ENCODE data around the gene AFTPH. TPM values are rescaled to one million over a fixed set of nuclear protein-coding genes. Genes with fewer than 3 reads are reported as not detected.
A peak's percentile ranks its signal among the peaks of the same experiment; 100 is the strongest.

Gene AFTPH, protein sequence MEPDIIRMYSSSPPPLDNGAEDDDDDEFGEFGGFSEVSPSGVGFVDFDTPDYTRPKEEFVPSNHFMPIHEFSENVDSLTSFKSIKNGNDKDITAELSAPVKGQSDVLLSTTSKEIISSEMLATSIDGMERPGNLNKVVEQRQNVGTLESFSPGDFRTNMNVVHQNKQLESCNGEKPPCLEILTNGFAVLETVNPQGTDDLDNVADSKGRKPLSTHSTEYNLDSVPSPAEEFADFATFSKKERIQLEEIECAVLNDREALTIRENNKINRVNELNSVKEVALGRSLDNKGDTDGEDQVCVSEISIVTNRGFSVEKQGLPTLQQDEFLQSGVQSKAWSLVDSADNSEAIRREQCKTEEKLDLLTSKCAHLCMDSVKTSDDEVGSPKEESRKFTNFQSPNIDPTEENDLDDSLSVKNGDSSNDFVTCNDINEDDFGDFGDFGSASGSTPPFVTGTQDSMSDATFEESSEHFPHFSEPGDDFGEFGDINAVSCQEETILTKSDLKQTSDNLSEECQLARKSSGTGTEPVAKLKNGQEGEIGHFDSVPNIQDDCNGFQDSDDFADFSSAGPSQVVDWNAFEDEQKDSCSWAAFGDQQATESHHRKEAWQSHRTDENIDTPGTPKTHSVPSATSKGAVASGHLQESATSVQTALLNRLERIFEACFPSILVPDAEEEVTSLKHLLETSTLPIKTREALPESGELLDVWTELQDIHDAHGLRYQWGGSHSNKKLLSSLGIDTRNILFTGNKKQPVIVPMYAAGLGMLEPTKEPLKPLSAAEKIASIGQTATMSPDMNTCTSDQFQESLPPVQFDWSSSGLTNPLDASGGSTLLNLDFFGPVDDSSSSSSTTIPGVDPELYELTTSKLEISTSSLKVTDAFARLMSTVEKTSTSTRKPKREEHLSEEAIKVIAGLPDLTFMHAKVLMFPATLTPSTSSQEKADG
- 28.3 TPM for total RNA-seq

DNA sequence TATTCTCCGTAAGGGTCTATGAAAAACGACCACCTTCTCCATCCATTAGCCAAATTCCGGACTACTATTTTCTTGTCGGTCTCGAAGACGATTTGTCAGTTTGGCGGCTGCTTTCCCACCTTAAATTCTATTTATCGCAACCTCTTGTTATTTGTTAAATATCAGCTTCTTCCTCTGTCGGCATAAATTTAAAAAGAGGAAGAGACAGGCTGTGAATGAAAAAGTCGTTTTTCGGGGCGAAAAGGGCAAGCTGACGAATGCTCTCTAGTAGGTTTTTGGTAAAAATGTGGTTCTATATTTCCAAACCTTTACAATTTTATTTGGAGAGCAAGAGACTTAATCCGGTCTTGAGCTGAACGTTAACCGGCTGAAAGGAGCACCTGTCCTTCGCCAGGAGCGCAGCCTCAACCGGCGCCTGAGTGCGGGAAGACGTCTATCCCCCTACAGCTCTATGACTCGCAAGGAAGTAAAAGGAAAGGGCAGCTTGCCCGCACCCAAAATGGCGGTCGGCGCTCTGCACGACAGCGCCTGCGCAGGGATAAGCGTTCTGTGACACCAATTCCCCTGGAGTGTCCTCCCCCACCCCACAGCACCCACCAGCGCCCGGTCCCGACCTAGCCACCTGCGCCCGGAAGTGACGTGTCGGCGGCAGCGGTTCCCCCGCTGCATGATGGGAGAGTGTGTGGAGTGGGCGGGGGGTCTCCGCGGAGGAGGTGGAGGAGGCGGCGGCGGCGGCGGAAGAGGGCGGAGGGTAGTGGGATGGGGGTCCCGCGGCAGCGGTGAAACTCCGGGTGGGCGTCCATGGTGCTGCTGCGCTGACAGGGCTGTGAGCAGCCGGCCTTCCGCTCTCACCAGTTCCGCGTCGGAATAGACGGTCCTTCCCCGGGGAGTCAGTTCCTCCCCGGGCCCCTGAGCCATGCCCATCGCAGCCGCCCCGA is at the start of gene AFTPH:
Gene AFTPH, plus strand, starts transcription at position 663 of the 938 bp plus-strand sequence. CDS start 27,147 bp downstream, outside the sequence.
- peak; percentile 99 for ATAC-seq

DNA sequence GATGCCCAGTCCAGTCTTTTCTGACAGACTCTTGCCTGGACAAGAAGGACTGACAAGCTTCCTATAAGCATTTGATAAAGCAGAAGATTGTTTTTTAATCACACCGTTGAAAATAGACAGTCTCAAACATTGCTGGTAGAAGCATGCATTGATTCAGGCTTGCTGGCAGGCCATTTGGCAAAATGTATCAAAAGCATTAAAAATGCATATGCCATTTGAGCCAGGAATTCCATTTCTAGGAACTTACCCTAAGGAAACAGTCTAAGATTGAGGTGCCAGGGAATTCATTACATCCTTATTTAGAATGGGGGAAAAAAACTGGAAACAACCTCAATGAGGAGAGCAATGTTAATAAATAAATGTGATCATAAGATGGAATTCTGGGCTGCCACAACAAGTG is 49.5 kb upstream of the AFTPH start:
- ATAC-seq: no peak

DNA sequence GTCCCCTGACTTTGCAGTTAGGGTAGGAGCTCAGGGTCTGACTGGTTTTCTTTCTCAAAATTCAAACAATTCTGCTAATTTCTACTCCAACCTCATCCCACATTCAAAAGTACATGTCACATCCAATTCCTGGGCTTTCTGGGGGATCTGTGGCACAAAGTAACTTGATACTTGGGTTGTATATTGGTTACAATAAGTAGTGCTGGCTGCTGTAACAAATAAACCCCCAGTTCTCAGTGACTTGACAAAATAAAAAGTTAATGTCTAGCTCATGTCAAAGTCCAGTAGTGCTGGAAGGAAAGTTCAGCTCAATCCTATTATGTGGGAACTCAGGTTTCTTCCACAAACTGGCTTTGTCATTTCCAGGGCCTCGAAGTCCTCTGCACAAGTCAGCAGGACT is 47.1 kb upstream of the AFTPH start:
- ATAC-seq: no peak

DNA sequence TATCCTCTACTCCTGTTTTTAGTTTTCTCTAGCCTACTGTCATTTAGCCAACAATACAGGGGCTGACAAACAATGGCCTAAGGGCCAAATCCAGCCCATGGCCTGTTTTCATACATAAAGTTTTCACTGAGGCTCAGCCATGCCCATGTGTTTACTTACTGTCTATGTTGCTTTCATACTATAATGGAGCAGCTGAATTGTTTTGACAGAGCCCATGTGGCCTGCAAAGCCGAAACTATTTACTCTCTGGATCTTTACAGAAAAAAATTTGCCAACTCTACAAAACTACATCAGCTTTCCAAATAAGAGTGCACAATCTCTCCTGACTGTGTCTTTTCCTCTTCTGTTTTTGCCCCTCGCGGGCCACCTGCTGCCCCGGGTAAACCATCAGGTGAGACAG is 46.1 kb upstream of the AFTPH start:
- no peak for ATAC-seq

DNA sequence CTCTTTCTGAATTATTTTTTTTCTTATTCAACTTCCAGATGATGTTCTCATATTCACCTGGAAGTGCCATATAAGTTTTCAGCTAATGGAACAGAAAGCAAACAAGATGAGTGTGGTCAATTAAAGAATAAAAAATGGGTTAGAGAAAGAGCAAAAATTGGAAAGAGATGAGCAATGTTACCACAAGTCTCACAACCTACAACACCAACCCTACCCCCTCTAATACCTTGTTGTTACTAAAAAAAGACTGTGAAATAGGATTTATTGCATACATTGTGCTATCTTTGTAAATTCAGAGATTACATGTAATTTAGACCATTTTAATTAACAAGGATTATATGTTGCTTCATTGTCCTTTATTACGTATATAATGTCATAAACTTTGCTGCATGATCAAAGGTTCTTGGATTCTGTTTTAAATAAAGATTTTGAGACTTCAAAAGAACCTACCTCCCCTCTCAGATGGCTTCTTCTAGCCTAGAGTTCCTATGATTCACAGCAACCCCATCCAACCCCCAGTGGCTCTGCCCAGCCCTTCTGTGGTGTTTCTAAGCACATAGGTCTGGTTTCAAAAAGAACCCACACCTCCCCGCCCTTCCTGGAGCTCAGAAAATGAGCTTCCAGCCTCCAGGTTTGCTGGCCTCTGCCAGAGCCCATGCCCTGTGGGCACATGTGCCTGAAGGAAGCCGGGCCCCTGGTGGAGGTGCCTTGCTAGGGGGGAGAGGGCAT is 45.5 kb upstream of the AFTPH start:
- ATAC-seq: peak; percentile 57

DNA sequence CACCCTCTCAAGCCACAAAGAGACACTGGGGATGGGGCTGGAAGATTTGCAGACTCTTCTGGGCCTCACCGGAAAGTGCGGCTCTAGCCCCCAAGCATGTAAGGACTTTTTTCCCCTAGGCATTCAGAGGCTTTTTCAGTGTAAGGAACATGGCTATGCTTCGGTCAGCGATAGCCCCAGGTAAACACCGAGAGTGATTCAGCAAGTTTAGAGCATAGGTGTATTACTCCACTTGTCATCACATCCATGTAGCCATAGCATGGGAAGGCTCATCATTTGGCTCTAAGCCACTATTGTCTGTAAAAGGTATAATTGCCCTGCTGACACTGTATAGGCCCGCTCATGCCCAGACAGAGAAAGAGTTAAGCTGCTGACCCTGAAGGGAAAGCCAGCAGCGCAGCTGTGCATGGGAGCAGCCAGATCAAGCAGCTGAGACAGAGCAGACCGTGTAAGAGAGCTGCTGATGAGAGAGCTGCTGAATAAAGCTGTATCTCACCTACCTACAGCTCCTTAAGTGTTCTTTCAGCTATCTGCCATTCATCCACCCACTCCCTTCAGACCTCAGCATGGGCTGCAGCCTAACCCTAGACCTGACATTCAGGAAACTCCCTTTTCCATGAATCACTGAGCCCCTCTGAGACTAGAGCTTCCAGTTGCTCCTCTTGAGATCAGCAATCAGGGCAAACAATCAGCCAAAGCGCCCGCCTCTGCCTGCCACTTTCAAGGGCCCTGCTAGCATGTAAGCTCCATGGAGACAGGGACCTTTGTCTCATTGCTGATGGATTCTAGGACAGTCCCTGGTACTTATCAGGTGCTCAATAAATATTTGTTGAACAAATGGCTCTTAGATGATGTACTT is 44.6 kb upstream of the AFTPH start:
- peak; percentile 71 for ATAC-seq

DNA sequence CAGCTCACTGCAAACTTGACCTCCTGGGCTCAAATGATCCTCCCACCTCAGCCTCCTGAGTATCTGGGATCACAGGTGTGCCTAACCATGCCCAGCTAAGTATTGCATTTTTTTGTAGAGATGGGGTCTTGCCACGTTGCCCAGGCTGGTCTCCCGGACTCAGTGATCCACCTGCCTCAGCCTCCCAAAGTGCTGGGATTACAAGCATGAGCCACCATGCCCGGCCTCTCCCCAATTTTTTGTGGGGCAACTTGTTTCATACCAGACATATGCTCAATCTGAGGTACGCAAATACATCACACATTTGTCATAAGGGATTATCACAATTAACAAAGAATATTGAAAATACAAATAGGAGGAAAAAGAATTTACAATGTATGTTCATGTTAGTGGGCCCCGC is 42.5 kb upstream of the AFTPH start:
- no peak for ATAC-seq

DNA sequence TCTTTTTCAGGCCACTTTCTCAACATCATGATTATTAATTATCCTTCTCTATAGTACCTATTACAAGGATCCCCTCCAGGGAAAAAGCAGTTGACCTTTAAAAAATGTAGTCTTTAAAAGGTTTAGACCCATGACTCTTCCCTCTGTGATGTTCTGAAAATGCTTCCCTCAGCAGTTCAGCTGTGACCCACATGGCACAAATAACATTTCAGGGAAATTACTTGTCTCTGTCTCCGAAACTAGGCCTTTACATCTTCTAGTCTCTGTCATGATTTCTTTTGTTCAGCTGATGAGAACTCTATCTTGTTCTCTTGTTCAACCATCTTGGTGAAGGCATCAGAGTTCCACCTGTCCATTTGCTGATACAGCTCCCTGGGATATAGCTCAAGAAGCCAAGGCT is 41.9 kb upstream of the AFTPH start:
- ATAC-seq: no peak

DNA sequence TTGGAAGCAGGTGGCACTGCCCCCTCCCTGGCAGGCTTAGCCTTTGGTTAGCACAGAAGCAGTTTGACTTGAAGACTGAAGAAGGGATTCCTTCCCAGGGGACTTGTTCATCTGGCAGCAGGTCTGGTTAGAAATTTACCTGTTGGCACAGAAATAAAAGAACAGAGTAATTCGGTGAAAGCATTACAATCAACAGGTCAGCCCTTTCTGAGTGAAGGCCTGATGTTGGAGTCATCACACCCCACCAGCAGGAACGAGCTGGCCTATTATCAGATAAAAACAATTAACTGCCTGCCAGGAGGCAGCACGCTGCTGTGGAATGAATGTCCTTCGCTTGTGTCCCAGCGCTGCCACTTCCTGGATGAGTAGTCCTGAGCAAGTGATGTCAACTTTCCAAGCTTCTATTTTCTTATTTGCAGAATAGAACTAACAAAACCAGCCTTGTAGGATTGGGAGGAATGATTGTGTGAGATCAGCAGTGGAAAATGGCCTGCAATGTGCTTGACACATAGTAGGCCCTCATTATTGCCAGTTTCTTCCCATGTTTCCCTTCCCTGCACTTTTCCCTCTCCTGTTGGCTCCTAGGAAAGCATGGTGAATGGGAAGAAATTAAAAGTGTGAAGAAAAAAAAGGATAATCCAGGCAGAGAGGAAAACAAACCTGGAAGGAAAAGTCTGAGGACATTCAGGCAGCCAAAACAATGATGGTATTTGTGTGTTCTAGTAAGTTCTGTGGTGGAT is 41.2 kb upstream of the AFTPH start:
- peak; percentile 37 for ATAC-seq

DNA sequence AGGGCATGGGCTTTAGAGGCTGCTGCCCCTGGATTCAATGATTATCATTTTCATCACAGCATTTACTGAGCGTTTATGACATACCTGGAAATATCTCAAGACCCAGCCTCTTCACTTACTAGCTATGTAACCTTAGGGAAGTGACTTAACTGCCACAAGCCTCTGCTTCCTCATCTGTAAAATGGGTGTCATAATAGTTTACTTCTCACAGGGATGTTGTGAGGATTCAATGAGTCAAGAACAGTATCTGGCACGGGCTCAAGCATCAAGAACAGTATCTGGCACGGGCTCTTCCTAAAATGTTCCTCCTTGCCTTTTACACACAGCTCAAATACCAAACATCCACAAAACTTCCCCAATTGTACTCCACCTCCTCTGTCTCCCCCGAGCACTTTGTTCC is 38.8 kb upstream of the AFTPH start:
- peak; percentile 38 for ATAC-seq

DNA sequence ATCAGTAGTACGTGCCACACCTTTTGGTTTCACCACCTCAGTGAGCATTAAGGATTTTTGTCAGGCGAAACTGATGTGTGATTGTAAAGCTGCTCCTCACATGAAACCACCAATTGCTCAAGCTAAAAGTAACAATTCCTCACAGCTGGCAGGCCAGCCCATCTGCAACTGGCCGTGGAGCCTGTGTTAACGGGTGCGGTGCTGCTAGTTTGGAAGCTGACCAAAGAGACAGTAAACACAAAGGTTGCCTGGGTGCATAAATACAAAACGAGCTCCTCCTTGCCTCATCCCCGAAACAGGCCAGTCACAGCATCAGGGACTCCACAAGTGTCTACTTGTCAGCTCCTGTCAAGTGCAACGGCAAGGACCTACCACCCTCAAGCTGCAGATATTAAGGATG is 38.2 kb upstream of the AFTPH start:
- ATAC-seq: peak; percentile 87

DNA sequence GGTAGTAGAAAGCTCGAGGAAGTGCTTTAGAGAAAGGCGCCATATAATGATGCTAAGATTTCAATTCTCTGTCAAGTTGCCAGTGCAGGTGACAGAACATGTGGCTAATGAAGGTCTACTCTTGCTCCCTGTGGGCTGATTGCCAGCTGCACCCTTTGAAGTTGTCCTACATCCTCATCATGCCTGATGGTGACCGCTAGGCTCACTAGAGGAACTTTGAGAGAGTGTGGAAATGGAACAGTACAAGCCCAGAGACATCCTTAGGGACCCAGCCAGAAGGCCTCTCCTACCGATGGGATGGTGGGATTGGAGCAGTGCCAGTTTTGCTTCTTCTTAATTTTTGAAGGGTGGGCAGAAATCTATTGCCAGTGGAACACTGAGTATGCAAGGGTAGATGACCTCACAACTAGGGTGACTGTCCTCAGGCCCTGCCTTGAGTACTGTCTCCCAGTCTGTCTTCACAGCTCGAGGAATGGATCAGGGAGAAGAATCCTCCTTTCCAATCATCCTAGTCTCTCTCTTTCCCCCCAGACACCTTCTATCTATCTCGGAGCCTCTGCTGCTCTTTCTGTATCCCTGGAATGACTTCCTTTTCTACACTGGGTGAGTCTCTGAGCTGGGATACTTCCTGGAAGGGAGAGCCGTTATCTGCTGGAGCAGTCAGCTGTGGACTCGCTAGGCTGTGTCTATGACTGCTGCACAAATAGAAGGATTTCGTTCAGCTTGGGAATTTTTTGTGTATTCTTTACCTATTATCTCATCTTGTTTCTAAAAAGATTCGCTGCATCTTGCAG is 36.7 kb upstream of the AFTPH start:
- no peak for ATAC-seq

DNA sequence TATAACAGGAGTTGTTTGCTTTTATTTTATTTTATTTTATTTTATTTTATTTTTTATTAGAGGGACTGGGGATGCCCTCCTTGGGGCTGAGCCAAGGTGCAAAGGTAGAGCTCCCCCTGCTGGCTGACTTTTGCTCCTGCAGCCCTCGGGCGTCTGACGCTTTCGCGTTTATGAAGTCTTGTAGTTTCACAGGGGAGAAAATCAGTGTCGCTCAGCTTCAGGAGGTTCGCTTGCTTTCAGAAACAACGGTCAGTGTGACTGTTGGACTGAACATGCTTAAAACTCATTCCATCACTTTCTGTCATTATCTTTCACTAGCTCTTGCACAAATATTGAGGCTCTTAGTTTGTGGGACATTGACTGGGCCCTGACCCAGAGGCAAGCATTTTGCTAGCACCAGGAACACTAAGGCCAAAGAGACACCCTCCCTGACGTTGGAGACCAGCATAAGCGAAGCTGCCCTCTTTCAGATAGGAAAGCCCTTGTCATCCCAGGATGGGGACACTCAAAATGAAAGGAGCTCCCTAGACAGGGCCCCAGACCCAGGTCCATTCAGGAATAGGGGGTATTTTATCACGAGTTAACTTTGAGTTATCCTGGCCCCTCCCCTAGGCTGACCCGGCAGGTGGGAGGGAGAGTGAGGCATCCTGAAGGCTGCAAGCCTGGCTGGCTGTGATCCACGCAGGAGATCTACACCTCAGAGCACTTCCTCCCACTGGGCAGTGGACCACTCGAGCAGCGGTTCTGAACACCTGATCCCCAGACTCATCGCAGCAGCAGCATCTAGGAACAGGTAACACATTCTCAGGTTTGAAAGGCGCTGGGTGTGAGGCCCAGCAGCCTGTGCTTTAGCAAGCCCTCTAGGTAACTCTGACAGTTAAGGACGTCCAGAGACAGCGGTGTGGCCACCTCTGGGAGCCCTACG is 35.8 kb upstream of the AFTPH start:
- ATAC-seq: no peak

DNA sequence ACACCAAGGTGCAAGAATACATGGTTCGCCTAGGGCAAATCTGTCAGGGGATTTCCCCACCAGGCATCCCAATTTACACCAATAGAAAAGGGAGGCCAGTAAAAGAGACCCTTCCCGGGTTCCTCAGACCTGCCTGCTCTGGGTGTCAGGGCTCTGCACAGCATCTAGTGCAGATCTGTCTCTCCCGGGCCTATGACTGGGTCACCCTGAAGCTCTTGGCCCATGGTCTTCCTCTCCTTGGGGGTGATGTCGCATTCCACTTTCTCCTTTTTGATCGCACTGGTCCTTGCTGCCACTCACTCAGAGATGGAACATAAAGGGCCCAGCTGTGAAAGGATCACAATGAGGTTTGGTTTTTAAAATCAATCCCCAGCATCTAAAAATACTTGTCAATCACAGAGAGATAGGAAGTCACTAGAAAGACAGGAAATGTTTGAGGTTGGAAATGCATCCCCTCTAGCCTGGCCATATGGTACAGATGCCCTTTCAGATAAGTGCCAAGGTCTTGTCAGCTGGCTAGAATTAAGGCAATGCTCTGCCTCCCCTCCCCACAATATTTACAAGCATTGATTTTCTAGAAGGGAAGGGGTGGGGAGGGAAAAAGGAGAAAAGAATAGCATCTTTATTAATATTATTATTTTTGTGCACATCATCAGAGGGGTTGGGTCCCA is 34.9 kb upstream of the AFTPH start:
- no peak for ATAC-seq

DNA sequence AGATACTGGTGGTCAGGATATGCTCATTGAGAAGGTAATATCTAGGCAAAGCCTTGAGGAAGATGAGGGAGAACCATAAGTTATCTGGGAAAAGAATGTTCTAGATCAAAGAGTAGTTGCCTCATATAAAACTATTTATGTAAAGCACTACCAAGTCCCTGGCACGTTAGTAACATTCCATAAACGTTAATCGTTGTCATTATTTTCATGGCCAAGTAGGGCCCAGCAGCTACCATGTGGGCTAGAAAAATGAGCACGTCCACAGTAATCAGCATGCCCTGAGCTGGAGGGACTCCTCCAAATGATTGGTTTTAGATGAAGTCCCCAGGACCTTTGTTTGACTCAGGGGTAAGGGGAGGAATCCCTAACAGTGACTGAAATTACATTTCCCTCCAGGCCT is 32.7 kb upstream of the AFTPH start:
- ATAC-seq: no peak

DNA sequence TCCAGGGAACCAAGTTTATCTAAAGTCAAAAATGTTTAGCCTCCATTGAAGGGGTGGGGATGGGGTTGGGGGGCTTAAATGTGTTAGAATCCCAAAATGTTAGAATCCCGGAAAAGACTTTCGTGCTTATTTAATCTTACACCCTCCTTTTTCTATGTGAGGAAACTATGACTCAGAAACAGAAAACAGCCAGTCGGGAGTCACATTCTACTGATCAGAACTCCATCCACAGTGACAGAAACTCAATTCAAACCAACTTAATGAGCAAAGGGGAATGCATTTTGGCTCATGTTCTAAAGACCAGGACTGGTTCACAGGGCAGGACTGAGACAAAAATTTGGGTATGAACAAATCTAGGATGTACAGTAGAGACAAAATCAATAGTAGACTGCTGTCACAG is 31.9 kb upstream of the AFTPH start:
- no peak for ATAC-seq

DNA sequence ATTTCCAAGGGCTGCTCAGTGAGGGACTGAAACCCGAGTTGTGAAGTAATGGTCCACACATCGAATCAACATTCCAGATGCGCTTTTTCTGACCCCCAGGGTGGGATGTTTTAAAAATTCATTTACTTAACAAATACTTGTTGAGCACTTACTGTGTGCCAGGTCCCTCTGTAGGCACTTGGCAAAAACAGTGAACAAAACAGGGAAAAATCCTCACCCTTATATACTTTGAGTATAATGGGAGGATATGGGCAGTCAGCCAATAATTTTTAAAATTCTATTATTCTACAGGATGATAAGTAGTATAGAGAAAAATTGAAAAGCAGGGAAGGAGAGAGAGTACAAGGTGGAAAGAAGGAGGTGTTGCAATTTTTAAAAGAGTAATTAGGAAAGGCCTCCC is 31.3 kb upstream of the AFTPH start:
- no peak for ATAC-seq
